SKM-1 (cell line): ENCODE measurements around the gene CA4.
"Not testable (repeated sequence)": the region's sequence is repeated elsewhere in the genome, so short reads cannot be mapped to it uniquely, and the experiment has no call there.

Experiments used
- DNase-seq: peaks from one replicate; lab custom pipeline; 2025; ENCODE audit not compliant: unreplicated experiment; lab: John Stamatoyannopoulos, UW

Gene CA4

GRCh38 chr17:60149691-60150582 is at the start of gene CA4:
TSS of gene CA4 (plus strand) at chr17:60149973. CDS start at chr17:60150035, 62 bp downstream.
- DNase-seq, result no peak

GRCh38 chr17:60100577-60100976 is 49.2 kb upstream of the CA4 start:
- DNase-seq, result not testable (repeated sequence)

GRCh38 chr17:60102015-60102631 is 47.6 kb upstream of the CA4 start:
- DNase-seq, result not testable (repeated sequence)

- DNase-seq, result peak; percentile 65
Observed at GRCh38 chr17:60102632-60103096, 47.1 kb upstream of the CA4 start.

DNA sequence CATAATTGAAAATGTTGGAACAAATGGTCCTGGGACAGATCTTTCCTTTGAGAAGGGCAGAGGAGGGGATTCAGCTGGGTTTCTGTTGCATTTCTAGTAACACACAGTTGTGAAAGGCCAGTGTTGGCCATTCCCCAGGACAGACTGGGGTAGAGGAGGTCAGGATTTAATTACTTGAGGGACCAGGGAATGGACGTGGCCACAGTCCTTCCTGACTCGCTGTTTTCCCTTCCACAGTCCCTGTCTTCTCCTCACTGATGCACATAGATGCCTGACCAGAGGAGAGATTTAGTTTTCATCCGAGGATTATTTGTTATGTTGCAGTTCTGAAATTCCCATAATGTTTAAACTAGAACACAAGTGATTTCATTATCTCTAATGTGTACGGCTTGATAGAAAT is 45.8 kb upstream of the CA4 start:
- no peak for DNase-seq

DNA sequence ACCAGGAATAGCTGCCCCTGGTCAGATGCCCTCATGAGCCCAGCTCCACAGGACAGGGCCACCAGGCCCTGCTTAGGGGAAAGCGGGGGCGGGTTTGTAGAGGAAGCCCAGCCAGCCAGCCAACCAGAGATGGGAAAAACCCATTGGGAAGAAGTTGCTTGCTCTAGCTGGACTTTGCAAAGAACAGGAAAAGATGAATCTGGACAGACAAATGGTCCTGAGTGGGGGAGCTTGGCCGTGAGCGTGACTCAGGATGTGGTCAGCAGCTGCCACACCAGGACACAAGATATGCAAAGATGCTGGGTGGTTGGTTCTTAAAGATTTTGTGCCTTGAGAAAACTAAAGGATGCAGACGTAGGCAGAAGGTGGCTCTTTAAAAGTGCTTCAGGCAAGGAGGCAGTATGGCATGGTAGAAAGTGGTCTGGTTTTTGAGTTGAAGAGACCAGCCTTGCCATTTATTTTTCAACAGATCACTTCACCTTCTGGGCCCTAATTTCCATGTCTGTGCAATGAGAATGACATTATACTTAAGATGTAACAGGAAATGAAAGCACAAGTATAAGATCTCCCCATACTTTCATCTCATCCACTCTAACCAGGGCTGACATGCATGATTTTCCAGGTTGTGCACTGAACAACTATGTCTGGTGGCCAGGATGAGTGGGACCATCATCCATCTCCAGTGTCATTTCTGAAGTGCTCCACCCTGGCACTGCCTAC is 43.3 kb upstream of the CA4 start:
- no peak for DNase-seq

- no peak for DNase-seq
Observed at GRCh38 chr17:60107526-60108257, 42.1 kb upstream of the CA4 start.

GRCh38 chr17:60108309-60108708 is 41.5 kb upstream of the CA4 start:
- not testable (repeated sequence) for DNase-seq

DNA sequence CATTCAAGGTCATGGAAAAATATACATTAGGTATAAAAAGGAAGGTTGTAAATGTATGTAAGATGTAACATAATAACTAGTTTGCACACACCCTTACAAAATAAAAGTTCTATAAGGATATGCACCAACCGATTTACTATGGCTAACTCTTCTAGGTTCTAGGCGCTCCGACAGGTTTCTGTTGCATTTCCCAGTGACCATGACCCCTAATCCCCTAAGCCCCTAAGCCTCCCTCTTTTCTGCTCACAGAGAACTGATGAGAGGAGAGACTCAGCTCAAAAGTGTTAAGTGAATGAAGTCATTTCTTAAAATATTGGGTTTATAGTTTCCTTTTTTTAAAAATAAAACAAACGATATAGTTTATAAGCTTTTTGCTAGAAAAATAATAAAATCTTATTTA is 41.1 kb upstream of the CA4 start:
- DNase-seq, result no peak

- no peak for DNase-seq
Observed at GRCh38 chr17:60109161-60109560, 40.6 kb upstream of the CA4 start.

- no peak for DNase-seq
Observed at GRCh38 chr17:60110586-60110985, 39.2 kb upstream of the CA4 start.

DNA sequence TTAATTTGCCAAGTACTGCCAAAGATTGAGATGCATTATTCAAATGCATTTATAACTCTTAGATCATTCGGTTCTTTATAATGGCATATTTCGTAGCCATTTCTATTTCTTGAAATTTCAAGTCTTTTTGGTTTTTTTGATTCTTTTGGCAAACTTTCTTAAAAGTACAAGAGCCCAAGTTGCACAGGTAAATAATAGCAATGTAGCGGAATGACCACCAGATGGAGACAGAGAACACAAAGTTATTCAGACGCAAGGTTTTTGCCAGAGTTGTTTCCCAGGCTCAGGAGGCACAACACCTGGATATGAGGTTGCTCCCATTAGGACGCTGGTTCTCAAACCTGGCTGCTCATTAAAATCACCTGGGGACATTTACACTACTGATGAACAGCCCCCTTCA is 38.1 kb upstream of the CA4 start:
- not testable (repeated sequence) for DNase-seq

GRCh38 chr17:60115364-60115763 is 34.4 kb upstream of the CA4 start:
- DNase-seq, result not testable (repeated sequence)

- not testable (repeated sequence) for DNase-seq
Observed at GRCh38 chr17:60116196-60116595, 33.6 kb upstream of the CA4 start.

- not testable (repeated sequence) for DNase-seq
Observed at GRCh38 chr17:60119162-60119561, 30.6 kb upstream of the CA4 start.

DNA sequence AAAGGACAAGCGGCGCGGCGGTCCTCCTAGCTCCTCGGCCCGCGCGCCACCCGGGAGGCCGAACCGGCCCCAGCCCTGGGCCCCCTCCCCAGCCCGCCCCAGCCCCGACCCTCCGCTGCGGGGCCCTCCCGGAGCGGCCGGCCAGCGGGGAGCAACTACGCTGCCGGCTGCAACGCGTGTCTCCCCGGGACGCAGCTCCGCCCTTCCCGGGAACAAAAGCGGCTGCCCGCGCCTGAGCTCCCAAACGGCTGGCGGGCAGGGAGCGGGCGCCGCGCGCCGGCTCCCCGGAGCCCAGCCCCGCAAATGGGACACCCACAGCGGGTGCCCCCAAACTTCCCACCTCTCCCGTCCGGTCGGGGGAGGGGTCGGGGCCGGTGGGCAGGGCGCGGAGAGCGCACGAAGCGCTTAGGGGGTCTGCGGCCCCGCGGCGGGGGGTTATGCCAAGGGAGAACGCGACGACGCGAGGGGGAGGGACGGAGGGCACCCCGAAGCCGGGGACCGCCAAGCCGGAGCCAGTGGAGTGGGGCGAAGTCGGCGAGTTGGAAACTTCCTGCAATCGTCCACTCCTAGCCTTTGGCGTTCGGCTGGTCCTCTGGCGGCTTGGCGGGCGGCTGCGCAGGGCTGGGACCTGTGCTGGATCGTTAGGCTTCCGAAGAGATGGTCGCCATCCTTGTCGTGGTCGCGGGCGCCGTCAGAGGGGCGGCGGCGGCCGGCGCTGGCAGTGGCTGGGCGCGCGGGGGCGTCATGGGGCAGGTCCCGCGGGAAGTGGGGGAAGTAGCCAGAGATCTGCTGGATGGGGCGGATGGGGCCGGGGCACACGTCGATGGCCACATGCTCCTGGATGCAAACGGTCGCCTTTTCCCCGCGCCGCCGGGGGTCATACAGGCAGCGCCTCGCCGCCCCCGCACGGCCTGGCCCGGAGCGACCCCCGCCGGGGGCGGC is 29.7 kb upstream of the CA4 start:
- not testable (repeated sequence) for DNase-seq

- DNase-seq, result no peak
Observed at GRCh38 chr17:60127068-60128064, 22.4 kb upstream of the CA4 start.

DNA sequence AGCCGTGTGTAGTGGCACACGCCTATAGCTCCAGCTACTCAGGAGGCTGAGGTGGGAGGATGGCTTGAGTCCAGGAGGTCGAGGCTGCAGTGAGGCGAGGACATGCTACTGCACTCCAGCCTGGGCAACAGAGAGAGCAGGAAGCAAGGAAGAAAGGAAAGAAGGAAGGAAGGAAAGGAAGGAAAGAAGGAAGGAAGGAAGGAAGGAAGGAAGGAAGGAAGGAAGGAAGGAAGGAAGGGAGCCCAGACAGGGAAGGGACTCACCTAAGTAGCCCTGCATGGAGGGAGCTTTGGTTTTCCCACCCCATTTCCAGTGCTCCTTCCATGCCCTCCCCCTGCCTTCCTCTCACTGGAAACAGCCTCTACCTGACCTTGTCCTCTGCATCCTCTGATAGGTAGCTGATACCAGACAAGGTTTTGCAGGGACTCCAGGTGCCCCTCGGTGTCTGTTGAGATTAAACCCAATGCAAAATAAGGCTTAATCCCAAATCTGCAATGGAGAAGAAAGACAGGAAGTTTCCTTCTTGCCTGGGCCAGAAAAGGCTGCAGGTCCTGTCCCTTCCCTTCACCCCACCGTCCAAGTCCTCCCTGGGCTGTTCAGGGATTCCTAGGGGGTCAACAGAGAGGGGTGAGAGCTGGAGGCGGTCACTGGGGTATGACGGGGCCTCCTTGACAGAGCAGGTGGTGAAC is 21.5 kb upstream of the CA4 start:
- no peak for DNase-seq
